GM21390 (cell line): ENCODE measurements around the gene NIM1K.
"Not testable (repeated sequence)": the region's sequence is repeated elsewhere in the genome, so short reads cannot be mapped to it uniquely, and the experiment has no call there.

ENCODE experiments used
- ATAC-seq: cut with Tn5 transposase; IDR thresholded peaks from one replicate; pipeline ENCODE4 v1.9.1; 2021; ENCODE audit not compliant: unreplicated experiment

Gene NIM1K

GRCh38 chr5:43191740-43192557, at the start of gene NIM1K:
NIM1K (plus strand) TSS chr5:43192225; CDS start chr5:43245776, 53,551 bp downstream.
- peak; percentile 68 for ATAC-seq

DNA sequence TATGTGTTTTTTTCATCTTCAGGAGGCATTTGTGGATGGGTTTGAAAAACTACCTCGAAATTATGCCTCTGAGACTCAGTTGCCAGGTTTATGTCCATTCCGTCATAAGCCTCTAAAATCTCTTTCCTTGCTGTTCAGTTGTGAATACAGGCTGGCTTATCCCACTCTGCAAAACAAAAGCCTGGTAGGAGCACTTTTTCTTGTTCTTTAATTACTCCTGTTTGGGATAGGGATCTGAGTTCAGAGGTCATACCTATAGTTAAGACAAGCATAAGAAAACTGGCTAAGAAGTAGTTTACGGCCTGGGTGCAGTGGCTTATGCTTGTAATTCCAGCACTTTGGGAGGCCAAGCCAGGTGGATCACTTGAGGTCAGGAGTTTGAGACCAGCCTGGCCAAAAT, 47.0 kb upstream of the NIM1K start:
- no peak for ATAC-seq

DNA sequence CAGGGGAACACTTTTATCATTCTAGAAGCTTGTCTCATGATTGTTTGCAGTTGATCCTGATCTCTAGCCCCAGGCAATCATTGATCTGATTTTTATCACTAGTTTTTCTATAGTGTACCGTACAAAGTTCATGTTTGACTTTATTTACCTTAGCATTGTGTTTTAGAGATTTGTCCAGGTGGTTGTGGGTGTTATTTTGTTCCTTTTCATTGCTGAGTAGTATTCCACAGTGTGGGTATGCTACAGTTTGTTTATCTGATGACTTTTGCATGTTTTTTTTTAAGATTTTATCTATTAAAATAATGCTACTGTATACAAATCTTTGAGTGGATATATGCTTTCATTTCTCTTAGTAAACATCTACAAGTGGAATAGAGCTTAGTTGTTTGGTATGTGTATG, 45.1 kb upstream of the NIM1K start:
- ATAC-seq, result no peak

- no peak for ATAC-seq
Observed at GRCh38 chr5:43148417-43148816, 43.6 kb upstream of the NIM1K start.

DNA sequence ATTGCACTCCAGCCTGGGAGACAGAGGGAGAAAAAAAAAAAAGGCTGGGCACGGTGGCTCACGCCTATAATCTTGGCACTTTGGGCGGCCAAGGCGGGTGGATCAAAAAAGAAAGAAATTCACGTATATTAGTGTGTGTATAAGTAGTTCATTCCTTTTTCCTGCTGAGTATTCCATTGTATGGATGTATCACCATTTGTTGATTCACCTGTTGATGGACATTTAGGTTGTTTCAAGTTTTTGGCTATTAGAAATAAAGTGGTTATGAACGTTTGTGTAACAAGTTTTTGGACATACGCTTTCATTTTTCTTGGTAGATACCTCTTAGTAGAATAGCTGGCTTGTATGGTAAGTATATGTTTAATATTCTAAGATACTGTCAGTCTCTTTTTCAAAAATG, 42.8 kb upstream of the NIM1K start:
- ATAC-seq, result no peak

DNA sequence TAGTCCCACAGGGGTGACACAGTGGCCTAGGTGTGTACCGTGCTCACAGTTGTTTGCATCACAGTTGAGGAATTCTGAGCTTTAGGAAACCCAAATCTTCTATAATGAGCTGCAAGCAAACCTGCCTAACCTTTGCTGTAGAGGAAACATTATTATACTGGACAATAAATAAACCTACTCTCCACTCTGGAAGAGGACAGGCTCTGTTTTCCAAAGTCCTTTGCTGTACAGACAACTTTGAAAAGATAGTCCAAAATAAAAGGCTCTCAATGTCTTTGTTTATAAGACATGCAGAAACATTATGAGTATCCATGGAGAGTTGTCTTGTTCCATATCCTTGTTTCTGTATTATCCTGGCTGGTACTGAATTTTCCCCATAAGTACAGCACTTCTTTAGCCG, 42.0 kb upstream of the NIM1K start:
- no peak for ATAC-seq

- no peak for ATAC-seq
Observed at GRCh38 chr5:43150748-43151147, 41.3 kb upstream of the NIM1K start.

DNA sequence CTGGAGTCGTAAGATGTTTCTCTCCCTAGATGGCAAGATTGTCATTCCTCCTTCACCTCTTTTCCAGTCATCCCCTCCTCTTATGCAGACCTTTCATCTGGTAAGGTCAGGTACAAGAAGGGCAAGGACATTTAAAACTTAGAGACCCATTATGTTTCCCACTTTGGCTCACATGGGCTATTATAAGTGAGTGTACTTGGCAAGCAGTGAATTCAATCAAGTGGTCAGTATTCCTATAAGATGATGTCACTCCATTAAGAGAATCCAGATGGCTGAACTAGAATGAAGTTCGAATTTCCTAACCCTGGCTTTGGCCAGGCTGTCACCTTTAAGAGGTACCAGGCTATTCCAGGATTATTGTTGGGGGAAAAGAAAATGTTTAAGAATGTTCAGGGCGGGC, 39.1 kb upstream of the NIM1K start:
- ATAC-seq, result no peak

DNA sequence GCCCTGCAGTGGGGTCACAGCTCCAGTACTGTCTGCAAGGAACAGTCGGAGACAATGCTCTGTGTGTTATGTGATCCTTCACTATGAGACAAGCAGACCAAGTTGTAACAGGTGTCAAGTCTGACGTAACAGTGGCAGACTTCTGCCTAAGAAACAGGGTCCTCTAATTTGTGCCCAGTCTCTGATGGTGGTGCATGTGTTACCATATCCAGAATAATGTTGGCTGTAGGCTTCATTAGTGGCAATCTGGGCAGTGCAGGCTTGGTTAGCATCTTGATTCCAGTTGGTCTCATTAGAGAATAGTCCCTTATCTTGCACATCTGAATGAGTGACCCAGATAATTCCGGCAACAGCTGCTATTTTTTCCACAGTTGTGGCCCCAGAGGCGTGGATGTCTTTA, 37.6 kb upstream of the NIM1K start:
- ATAC-seq, result no peak

DNA sequence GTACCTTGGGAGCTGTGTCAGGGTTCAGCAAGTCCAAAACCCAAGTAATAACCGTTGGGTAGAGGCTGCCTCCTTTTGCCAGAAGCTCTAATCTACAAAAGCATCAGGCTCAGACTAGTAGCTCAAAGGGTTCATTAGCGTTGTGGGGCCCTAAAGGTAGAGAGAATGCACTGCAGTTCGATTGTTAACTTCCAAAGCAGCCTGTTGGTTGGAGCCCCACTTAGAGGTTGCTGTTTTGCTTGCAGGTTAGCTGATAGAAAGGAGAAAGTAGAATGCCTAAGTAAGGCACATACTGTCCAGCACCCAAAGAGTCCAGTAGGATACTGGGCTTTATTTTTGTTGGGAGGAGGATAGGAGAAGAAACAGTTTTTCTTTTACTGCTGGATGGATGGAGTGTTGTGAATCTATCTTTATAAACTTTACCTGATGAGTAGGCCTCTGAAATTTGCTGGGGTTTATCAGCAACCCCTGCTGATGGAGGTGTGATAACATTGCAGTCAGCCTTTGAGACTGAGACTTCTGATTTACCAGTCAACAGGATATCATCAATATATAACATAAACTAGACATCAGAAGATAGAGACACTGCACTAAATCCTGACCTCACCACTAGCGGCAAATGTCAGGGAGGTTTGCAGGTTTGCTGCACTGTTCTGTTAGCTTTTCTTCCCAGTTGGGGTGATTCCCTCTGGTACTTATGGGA, 36.5 kb upstream of the NIM1K start:
- ATAC-seq, result no peak

- ATAC-seq, result no peak
Observed at GRCh38 chr5:43156388-43156787, 35.6 kb upstream of the NIM1K start.

GRCh38 chr5:43157068-43157467, 35.0 kb upstream of the NIM1K start:
- no peak for ATAC-seq

DNA sequence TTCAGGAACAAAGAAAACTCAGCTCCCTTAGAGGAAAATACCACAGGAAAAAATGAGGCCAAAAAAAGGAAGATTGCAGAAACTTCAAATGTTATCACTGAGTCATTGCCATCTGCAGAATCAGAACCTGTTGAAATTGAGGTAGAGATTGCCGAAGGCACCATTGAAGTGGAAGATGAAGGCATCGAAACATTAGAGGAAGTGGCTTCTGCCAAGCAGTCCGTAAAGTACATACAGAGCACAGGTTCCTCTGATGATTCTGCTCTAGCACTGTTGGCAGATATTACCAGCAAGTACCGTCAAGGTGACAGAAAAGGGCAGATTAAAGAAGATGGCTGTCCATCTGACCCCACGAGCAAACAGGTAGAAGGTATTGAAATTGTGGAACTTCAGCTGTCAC, 30.8 kb upstream of the NIM1K start:
- no peak for ATAC-seq

DNA sequence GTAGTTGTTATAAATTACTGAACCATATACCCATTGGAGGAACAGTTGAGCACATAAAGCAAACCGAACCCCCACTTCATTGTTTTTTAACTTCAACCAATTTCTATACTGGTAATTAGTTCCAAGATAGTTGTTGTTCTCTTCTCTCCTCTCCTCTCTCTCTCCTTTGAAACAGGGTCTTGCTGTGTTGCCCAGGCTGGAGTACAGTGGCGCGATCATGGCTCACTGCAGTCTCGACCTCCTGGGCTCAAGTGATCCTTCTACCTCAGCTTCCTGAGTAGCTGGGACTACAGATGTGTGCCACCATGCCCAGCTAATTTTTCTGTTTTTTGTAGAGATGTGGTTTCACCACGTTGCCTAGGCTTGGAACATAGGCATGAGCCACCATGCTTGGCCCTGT, 27.2 kb upstream of the NIM1K start:
- not testable (repeated sequence) for ATAC-seq

DNA sequence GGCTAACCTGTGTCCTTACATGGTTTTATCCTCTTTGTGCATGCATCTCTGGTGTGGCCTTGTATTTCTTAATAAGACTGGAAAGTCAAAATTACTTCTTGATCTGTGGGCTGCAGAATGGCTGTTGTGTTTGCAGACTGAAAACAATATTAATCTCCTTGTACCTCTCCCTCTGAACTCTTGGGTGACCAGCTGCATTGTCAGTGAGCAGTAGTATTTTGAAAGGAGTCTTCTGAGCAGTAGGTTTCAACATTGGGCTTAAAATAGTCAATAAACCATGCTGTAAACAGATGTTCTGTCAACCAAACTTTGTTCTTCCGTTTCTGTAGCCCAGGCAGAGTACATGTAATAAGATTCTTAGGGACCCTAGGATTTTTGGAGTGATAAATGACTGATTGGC, 26.7 kb upstream of the NIM1K start:
- no peak for ATAC-seq

DNA sequence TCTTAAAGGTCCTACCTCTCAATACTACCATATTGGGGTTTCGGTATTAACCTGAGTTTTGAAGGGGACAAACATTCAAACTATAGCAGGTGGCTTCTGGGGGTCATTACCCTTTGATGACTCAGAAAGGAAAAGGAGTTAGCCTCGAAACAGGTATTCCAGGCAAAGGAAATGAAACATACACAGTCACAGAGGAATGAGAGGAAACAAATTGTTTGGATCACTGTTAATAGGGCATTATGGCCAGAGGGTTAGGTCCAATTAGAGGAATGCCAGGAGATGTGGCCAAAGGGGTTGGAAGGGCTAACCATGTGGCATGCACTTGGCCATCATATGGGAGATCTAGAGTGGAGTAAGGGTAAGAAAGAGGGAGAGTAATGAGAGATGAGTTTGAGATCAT, 23.9 kb upstream of the NIM1K start:
- no peak for ATAC-seq

DNA sequence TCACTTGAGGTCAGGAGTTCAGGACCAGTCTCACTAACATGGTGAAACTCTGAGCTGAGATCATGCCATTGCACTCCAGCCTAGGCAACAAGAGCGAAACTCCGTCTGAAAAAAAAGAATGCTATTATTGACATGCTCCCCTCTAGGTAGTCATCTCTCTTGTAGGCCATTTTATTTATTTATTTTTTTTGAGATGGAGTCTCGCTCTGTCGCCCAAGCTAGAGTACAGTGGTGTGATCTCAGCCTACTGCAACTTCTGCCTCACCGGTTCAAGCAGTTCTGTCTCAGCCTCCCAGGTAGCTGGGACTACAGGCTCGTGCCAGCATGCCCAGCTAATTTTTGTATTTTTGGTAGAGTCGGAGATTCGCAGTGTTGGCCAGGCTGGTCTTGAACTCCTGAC, 20.6 kb upstream of the NIM1K start:
- no peak for ATAC-seq

GRCh38 chr5:43171926-43172325, 20.1 kb upstream of the NIM1K start:
- ATAC-seq, result no peak

DNA sequence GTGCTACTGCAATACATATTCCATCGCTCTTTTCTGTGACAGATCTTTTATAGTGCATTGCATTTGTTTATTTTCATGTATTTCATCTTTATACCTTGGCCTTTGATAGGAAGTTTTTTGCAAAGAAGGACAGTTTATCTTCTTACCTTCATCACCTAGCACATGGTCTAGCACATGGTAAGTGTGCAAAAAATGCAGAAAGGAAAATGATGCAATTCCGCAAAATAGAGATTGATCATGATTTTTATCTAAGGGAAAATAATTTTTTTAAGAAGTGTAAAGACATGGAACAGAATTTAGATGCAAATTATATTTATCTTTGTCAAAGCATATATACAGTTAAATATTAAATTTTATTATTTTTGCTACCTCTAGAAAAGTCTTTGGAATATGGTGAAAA, 19.2 kb upstream of the NIM1K start:
- no peak for ATAC-seq

DNA sequence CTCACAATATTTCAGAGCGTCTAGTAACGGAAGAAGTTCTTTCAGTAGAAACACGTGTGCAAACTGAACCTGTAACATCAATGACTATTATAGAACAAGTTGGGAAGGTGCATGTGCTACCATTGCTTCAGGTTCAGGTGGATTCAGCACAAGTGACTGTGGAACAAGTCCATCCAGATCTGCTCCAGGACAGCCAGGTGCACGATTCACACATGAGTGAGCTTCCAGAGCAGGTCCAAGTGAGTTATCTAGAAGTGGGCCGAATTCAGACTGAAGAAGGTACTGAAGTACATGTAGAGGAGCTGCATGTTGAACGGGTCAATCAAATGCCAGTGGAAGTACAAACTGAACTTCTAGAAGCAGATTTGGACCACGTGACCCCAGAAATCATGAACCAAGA, 17.4 kb upstream of the NIM1K start:
- ATAC-seq, result no peak

DNA sequence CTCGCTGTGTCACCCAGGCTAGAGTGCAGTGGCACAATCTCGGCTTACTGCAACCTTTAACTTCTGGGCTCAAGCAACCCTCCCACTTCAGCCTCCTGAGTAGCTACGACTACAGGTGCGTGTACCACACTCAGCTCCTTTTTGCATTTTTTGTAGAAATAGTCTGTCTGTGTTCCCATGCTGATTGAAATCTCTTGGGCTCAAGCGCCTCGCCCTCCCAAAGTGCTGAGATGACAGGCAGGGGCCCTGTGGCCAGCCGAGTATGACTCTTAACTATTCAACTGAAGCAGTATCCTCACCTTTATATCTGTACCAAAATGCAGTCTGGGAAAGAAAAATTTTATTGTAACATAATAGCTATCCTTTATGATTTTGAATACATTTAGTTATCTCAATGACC, 12.2 kb upstream of the NIM1K start:
- ATAC-seq, result no peak

- no peak for ATAC-seq
Observed at GRCh38 chr5:43182421-43182820, 9.6 kb upstream of the NIM1K start.

- ATAC-seq, result not testable (repeated sequence)
Observed at GRCh38 chr5:43183101-43183500, 8.9 kb upstream of the NIM1K start.
